ENCODE results near the gene DSCAM.

DSCAM gene

DNA sequence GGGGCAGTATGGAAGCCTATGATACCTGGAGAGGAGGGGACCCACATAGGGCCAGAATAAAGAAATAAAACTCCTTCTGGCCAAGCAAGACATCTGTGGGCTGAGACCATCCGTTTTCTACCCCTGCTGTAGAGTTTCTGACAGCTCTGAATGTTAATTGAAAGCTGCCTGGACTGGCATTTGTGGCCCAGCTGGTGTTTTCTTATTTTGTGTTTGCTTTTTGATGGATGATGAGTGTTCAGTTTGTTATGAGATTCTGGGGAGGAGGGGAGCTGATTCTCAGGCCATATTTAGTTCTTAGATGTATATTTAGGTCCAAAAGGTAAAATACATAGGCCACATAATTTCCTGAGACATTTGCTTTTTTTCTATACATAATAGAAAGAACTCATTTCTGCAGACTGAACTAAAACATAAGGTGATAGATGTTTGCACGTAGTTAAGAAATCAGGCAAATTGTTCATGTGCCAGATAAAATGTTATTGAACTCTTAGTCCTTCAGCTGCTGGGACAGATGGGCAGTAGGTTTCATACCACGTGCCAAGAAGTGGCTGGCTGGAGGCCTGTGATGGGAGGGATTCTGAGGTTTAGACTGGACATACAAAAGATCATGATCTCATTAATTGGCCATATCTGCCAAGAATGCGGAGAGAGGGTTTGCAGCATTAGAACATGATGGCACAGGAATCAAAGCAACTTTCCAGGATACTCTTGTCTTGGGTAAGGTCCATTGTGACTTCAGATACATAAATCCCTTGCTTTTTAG is 54.1 kb downstream of the DSCAM start:
- no peak overlapping the region for H3K27ac ChIP-seq
- H3K4me3 ChIP-seq, result no peak overlapping the region

DNA sequence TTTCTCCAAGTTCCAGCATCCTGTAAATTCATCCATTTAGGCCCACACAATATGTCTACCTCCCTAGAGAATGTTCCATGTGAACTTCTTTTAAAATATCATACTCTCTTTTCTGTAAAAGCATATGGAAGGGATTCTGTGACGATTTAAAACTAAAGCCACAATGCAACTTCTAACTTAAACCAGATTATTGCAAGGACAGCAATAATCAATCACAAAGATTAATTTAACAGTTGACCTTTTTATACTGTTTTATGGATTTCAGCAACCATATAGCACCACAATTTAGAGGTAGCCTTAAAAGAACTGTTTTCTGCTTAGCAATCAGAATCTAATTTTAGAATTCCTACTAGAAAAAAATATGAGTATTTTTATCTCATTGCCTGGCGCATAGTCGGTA is 58.3 kb downstream of the DSCAM start:
- Histone ChIP-seq H3K4me3 (no peak overlapping the region), H3K27ac (no peak overlapping the region)

DNA sequence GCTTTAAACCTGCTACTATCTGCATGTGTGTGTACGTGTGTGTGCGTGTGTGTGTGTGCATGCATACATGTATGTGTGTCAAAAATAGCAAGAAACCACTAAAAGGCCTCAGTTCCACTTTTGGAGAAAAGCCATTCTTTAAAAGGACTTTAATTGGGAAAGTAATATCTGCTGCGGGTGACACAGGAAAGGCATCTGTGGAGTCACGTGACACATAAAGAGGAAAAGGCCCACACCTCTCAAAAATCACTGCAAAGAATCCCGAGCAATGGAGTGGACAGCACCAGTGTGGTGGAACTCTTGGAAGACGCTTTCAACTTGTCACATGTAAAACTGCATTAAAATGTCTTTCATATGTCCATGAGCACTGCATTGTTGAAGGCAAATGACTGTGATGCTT is 63.6 kb downstream of the DSCAM start:
- Histone ChIP-seq H3K27ac (no peak overlapping the region), H3K4me3 (no peak overlapping the region)

DNA sequence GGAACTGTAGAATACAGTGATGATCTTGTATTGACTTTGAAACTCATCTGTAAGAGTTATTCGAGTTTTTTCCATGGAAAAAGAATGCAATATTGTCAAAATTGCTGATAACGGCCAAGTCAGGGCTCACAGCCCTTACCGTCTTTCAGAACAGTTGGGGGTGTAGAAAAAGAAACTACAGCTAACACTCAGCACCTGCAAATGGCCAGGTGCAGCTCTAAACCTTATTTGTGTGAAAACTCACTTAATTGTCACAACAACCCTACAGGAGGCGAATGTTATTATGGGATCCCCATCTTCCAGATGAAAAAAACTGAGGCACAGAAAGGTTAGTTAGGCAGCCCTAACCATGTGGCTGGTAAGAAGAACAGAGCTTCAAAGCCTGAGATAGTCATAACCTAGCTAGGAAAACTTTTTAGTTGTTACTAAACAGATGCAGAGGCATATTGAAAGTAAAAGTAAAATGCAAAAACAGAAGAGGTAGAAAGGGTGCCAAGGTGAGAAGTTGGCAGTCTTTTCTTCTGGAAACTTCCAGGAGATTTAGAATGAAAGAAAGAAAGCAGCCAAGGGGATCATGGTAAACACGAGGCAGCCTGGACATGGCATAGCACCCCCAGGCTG is 76.4 kb downstream of the DSCAM start:
- no peak overlapping the region for H3K27ac ChIP-seq
- H3K4me3 ChIP-seq, result no peak overlapping the region

DNA sequence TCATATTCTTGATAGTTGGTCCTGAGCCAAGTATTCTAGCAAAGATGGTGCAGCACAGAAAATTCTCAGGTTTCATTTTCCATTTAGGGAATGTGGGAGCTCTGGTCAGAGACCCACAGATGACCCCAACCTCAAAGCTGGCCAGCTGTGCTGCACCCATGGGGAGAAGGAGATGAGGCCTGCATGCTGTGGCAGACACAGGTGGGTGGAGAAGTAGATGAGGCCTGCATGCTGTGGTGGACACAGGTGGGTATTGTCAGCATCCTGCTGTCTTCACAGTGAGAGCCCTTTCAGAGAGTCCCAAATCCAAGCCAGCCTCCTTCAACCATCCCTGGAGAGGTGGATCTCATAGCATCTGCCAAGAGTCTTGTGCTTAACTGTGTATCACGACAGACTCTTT is 77.7 kb downstream of the DSCAM start:
- Histone ChIP-seq H3K4me3 (no peak overlapping the region), H3K27ac (no peak overlapping the region)

DNA sequence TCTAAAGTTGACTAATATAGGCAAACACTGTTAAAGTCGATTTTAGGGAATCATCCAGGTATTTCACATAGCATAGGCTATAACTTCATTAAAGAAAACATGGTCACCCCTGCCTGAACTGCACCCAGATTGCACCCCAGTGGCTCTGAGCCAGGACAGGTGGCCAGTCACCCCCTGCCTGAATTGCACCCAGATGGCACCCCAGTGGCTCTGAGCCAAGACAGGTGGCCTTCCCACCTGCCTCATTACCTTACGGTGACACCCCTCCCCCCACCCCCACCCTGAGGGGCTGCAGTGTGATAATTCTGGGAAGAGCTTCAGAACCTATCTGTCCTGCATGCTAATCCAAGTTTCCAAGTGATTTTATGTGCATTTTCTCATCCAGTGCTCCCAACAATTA is 78.9 kb downstream of the DSCAM start:
- Histone ChIP-seq H3K4me3 (no peak overlapping the region), H3K27ac (no peak overlapping the region)

DNA sequence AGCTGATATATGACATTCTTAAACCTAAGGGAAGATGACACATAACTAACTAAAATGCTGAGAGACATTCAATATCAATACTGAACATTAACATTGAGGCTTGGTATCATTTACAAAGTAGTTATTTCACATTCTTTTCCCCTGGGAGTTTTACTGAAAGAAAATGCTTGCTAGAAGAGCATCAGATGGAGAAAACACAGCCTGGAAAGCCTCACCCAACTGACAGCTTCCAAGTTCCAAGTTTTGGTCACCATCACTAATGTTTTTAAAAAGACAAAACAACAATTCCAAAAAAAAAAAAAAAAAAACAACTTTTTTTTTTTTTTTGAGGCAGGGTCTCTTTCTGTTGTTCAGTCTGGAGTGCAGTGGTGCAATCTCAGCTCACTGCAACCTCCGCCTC is 80.6 kb downstream of the DSCAM start:
- Histone ChIP-seq H3K27ac (no peak overlapping the region), H3K4me3 (no peak overlapping the region)

DNA sequence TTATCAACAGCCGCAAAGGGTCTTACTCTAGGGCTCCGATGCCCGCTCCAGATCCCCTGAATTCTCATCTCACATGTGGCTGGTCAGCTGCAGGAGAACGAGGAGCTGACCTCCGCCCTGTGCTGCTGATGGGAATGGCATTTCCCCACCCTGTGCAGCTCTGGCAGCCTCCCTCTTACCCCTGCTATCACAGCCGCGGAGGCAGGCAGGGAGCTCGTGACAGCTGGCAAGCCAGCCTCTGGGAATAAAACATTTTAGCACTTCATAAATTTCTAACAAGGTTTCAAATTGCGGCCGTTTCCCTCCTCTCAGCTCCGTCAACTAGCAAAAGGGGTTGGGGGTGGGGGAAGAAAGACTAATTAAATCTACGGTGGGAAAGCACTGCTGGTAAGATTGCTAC is 81.1 kb downstream of the DSCAM start:
- Histone ChIP-seq H3K4me3 (no peak overlapping the region), H3K27ac (no peak overlapping the region)

DNA sequence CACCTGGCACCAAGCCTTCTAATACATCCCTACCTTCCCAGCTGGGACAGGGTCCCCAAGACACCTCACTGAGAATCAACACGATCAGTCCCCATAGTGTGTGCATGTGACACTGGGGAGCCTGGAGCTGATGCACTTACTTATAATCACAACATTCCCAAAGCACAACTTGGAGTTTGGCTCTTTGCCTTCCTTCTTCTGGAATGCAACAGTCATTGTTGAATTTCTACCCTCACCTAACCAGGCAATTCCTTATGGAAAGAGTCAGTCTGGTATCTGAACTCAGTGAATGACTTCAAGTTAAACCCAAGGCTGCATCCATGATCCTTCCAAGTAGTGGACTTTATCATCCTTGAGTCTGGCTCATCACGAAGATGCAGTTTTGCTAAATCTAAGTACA is 86.1 kb downstream of the DSCAM start:
- no peak overlapping the region for H3K27ac ChIP-seq
- no peak overlapping the region for H3K4me3 ChIP-seq

DNA sequence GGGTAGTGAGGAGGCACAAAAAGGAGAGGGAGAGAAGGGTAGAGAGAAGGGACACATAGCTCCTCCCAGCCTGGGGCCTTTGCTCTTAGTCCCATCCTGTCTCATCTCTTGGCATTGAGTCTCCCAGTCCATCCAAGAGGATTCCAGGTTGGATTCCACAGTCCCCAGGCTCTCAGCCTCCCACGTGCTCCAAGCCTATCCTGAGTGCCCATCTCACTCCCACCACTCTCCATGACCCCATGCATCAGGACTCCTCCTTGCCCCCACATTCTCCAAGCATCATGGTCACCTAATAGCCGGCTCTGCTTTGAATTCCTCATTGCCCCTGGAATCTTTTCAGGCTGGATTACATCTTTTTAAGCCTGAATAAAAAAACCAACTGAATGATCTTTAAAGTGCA is 87.9 kb downstream of the DSCAM start:
- Histone ChIP-seq H3K4me3 (no peak overlapping the region), H3K27ac (no peak overlapping the region)

DNA sequence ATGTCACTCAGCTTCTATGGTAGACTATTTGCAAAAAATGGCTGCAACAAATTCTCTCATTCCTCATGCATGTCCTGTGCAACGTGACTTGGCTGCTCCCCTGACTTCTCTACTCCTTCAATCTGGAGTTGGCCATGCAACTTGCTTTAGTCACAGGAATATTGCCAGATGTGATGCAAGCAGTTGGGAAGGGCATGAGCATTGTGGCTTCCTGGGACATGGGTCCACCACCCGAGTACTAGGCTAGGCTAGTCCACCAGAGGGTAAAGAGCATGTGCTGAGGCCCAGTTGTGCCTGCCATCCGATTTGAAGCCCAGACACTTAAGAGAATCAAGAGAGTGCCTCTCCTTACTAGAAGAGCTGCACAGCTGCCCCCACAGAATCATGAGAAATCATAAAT is 89.6 kb downstream of the DSCAM start:
- Histone ChIP-seq H3K4me3 (no peak overlapping the region), H3K27ac (no peak overlapping the region)

DNA sequence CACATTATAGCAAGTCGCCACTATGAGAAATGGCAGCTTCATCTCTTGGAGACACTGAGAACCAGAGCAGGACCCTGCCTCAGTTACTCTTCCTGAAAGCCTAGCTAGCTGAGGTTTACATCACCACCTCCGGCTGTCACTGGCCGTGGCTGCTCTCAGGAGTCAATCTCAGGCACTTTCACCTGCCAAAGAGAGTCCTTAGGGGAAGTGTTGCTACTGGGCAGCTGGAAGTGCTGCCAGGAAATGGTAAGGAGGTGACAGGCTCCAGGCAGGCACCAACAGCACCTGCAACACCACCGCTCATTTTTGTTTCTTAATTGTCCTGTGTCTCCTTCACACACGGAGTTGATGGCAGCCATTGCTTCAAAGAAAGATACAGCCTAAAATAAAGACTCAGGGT is 92.5 kb downstream of the DSCAM start:
- H3K27ac ChIP-seq, result no peak overlapping the region
- no peak overlapping the region for H3K4me3 ChIP-seq

DNA sequence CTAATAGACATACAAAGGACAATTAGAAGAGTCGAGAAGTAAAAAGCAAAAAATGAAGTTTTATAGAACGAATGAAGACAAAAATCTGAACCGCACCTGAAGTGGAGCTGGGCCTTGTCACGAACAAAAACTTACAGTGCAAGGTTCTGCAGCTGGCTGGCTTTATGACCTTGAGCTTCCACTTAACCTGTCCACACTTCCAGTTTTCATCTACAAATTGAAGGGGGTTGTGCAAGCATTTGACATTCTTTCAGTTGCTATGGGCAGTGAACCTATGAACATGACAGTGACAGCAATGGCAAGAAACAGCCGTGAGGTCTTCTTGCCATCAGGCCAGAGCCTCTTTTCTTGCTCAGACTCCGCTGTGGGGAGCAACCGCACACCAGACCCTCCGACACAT is 93.2 kb downstream of the DSCAM start:
- H3K4me3 ChIP-seq, result no peak overlapping the region
- no peak overlapping the region for H3K27ac ChIP-seq

DNA sequence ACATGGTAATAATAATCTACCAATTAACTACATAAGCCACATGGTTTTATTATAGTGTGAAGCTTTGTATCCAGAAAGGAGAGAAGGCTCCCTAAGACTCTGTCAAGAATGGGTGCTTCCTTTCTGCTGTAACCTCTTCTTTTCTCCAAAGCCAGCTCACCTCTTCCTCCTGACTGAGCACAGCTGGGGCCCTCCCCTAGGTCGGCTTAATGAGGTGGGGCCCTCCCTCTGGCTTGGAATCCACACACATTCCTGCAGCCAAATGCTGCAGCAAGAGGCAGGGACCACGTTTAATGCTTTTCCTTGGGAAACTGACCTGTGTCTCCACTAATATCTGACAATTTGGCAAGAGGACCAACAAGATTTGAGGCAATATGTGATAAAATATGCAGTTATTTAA is 94.8 kb downstream of the DSCAM start:
- H3K4me3 ChIP-seq, result no peak overlapping the region
- no peak overlapping the region for H3K27ac ChIP-seq

DNA sequence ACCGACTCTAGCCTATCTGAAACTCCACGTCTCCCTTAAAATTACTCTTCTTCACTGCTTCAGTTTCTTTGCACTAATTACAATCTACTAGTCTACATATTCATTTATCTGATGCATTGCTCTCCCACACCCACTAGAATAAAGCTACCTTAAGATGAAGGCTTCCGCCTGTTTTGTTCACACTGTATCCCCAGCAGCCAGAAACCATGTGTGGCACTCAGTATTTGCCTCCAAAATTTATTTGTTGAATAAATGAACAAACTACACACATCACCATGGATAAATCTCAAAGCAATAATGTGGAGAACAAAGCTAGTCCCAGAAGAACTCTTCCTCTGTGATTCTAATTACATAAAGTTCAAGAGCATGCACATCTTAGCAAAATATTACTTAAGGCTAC is 95.7 kb downstream of the DSCAM start:
- H3K4me3 ChIP-seq, result no peak overlapping the region
- no peak overlapping the region for H3K27ac ChIP-seq

DNA sequence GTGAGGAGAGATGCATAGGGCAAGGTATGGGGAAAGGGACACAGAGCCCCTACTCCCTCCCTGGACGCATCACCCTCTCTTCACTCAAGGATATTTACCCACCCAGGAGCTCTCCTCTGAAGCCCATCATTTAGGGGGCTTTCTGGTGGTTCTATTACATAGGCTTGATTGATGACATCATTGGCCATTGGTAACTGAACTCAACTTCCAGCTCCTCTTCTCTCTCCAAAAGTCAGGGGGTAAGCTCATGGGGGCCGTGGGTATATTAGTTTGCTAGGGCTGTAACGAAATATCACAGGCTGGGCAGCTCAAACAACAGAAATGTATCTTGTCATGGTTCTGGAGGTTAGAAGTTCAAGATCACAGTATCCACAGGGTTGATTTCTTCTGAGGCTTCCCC is 110.8 kb downstream of the DSCAM start:
- Histone ChIP-seq H3K4me3 (no peak overlapping the region), H3K27ac (no peak overlapping the region)

DNA sequence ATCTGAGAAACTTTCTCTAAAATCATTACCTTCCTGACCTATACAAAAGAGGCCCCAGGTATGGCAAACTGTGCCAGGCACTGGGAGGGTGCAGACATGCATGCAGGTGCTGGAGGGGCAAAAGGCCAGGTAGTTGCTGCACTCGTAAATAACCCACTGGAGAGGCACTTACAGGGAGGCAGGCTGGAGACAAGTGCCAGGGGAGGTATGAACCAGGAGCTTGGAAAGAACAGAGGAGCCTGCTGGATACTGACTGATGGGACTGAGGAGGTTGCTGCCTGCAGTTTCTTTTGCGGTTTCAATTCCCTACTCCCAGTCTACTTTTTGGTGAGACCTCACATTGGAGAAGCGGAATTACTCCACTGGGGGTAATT is 113.9 kb downstream of the DSCAM start:
- no peak overlapping the region for H3K4me3 ChIP-seq
- H3K27ac ChIP-seq, result no peak overlapping the region

DNA sequence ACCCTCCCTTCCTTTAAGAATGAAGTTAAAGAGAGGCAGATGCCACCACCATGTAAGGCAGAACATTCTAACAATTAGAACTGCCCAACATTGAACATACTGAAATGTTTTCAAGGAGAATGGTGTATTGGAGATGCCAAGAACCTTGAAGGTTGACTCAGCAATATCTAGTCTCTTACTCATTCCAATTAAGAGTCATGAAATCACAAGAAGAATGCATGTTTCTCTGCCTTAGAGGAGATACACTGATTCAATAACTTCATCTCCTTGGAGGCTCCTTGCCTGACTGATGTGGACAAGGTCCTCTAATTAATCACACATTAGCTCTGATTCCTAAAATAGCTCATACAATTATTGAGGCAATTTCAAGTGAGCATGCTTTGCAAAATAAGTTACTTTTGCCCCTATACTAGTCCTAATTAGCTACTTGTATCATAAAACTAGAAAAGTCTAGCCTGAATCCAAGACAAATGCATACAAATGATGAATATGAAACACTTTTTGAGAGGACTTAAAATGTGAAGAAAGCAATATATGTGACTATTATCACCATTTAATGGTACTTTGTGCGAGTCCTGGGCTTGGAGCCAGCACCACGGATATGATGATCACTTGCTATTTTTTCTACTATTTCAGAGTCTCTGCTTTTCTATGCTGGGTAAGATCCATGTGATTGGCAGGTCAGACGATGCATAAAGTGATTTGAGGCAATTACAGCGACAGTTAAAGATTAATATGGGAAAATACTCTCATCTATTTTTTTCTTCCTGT is 114.5 kb downstream of the DSCAM start:
- Histone ChIP-seq H3K4me3 (no peak overlapping the region), H3K27ac (no peak overlapping the region)

DNA sequence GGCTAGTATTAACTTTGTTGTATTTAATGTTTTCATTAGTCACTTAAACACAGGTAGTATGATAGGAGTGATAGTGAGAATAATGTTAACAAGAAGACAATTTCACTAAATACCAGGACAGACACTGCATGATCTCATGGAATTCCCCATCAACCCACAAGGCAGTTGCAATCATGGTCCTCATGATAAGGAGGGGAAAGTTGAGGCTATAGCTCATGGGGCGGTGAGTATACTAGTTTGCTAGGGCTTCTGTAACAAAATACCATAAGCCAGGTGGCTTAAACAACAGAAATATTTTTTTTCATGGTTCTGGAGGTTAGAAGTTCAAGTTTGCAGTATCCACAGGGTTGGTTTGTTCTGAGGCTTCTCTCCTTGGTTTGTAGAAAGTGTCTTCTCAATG is 115.8 kb downstream of the DSCAM start:
- Histone ChIP-seq H3K27ac (no peak overlapping the region), H3K4me3 (no peak overlapping the region)

DNA sequence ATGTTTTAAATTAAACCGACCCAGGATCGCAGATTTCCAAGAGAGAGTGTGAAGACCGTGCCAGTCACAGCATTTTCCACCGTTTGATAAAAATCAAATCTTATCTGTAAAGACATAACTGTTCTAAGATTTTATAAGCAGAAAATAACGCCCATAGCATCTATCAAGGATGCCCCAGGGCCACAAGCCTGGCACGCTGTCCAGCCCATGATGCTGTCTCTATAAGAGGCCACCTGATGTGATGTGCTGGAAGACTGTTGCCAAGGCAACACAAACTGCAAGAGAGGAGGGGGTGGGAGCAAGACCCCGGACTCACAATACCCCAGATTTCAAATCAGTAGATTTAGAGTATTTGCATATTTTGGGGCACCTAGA is 116.5 kb downstream of the DSCAM start:
- H3K4me3 ChIP-seq, result no peak overlapping the region
- no peak overlapping the region for H3K27ac ChIP-seq

DNA sequence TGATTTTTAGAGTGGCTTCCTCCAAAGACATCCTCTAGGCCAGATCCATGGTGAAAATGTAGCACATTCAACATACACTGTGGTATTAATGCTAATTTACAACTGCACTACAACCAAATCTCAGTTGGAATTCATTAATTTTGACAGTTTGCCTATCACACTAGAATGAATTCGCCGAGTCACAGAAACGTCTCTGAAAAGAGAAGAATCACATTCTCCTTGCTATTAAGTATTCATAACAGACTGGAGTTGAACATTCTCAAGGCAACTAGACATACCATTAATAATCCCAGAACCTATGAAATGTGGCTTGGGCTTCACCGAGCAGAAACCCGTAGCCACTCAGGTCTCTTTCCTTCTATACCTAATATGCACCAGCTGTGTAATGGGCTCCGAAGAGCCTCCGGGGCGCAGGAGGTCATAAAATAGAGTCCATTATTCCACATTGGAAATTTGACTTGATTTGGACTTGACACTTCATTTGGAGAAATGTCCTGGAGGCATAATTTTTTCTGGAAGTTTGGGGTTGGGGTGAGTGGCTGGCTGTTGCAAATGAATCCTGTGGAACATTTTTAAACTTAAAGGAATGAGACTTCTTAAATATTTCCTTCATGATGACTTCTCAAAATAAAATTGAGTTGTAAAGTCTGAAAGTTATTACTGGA is 117.1 kb downstream of the DSCAM start:
- H3K27ac ChIP-seq, result no peak overlapping the region
- H3K4me3 ChIP-seq, result no peak overlapping the region
